ENCODE results near the gene CCL7.

Gene CCL7

DNA sequence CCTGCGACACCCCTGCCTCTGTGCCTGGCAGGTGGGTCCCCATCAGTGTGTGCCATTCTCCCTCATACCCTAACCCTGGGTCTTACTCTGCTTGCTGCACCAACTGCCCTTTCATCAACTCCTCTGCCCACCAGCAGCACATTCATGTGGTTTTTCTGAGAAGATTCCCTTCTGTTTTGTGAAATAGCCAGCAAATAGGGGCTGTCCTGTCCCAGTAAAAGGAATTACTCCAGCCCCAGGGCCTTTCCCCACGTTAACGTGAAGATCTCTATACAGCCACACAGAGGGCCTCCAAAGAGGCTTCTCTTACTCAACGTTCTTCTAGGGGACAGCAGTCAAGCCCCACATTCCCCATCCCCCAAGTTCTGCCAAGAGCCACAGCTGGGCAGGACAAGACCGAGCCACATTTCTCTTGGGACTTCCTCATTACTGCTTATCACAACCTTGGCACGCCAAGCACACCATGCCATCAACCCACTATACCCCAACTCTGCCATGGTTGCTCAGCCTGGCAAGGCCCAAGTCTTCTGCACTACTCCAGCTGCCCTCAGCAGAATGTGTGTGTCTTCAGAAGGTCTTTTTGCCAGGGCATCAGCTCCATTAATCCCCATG is 33.6 kb upstream of the CCL7 start:
- TF ChIP-seq, protein P1, sequence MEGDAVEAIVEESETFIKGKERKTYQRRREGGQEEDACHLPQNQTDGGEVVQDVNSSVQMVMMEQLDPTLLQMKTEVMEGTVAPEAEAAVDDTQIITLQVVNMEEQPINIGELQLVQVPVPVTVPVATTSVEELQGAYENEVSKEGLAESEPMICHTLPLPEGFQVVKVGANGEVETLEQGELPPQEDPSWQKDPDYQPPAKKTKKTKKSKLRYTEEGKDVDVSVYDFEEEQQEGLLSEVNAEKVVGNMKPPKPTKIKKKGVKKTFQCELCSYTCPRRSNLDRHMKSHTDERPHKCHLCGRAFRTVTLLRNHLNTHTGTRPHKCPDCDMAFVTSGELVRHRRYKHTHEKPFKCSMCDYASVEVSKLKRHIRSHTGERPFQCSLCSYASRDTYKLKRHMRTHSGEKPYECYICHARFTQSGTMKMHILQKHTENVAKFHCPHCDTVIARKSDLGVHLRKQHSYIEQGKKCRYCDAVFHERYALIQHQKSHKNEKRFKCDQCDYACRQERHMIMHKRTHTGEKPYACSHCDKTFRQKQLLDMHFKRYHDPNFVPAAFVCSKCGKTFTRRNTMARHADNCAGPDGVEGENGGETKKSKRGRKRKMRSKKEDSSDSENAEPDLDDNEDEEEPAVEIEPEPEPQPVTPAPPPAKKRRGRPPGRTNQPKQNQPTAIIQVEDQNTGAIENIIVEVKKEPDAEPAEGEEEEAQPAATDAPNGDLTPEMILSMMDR (IDR thresholded peaks at IDR 0.05; ENCODE audit: control insufficient read depth, insufficient read depth, low read depth, low read length, missing control alignments) = no peak
- H3K4me3 ChIP-seq (ENCODE audit: control insufficient read depth, low read depth, low read length) = no peak overlapping the region
- DNase-seq (ENCODE audit: low read depth) = no peak

DNA sequence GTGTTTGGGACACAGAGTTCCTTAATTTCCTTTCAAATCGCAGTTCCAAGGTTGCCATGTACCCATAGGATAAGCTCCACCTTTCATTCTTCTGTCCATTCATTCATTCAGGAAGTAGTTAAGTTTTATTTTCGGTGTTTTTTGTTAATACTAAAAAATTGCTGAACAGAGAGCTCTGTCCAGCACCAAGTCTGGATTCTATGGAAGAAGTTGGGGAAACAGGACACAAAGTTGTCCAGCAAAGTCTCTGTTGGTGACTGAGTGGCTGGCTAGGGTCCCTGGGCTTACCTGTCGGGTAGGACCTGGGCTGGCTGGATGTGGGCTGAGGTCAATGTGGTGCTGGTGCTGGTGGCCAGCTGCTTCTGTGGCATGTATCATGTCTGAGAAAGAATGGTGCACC is 32.6 kb upstream of the CCL7 start:
- no peak overlapping the region for H3K4me3 ChIP-seq (ENCODE audit: control insufficient read depth, low read depth, low read length)
- no peak for DNase-seq (ENCODE audit: low read depth)
- TF ChIP-seq, protein P1 (IDR thresholded peaks at IDR 0.05; ENCODE audit: control insufficient read depth, insufficient read depth, low read depth, low read length, missing control alignments) = no peak

DNA sequence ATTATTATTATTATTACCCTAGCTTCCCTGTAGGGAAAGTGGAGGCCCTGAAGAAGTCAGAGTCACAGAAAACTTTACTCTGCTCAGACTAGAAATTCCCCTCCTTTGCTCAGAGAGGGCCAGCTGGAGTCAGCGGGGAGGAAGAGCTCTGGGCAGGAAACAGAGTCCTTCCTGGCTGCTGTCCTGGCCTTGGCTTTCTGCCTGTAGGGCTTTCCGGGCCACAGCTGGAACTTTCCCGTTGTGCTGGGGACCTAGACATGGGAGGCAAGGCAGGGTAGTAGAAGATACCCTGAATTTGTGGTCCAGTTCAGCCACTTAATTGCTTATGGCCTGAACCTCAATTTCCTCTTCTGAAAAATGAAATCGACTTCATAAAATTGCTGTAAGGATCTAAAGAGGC is 29.0 kb upstream of the CCL7 start:
- TF ChIP-seq, protein P1 (IDR thresholded peaks at IDR 0.05; ENCODE audit: control insufficient read depth, insufficient read depth, low read depth, low read length, missing control alignments) = no peak
- no peak overlapping the region for H3K4me3 ChIP-seq (ENCODE audit: control insufficient read depth, low read depth, low read length)
- DNase-seq (ENCODE audit: low read depth) = no peak

DNA sequence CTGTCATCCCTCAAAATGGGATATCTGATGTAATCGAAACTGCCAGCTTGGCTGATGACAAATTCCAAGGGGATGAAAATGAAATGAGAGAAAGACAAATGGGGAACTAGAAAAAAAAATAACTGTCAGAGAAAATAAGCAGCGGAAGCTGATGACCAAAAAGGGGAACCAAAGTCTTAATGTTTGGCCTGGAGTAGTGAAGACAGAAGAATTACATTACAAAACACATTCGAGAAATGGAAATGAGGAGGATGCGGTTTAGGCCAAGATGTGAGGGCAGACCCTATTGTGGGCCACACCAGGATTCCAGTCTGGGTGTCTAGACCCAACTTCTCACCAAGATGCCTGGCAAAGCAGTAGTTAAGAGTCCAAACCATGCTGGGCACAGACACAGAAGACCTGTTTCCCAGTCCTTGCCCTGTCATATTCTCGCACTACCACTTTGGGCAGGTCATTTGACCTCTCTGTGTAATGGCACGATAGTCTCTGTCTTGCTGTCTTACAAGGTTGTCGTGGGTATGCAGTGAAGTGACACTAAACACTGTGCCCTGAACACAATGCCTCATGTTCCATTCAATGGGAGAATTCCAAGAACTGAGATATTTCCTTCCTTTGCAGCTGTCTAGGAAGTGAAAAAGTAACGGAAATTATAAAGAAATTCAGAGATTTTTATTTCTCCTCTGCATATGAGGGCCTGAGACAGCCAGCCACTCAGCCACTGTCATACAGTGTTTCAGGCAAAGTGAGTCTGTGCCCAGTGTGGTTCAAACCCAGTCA is 27.2 kb upstream of the CCL7 start:
- no peak for DNase-seq (ENCODE audit: low read depth)
- TF ChIP-seq, protein P1 (IDR thresholded peaks at IDR 0.05; ENCODE audit: control insufficient read depth, insufficient read depth, low read depth, low read length, missing control alignments) = no peak

DNA sequence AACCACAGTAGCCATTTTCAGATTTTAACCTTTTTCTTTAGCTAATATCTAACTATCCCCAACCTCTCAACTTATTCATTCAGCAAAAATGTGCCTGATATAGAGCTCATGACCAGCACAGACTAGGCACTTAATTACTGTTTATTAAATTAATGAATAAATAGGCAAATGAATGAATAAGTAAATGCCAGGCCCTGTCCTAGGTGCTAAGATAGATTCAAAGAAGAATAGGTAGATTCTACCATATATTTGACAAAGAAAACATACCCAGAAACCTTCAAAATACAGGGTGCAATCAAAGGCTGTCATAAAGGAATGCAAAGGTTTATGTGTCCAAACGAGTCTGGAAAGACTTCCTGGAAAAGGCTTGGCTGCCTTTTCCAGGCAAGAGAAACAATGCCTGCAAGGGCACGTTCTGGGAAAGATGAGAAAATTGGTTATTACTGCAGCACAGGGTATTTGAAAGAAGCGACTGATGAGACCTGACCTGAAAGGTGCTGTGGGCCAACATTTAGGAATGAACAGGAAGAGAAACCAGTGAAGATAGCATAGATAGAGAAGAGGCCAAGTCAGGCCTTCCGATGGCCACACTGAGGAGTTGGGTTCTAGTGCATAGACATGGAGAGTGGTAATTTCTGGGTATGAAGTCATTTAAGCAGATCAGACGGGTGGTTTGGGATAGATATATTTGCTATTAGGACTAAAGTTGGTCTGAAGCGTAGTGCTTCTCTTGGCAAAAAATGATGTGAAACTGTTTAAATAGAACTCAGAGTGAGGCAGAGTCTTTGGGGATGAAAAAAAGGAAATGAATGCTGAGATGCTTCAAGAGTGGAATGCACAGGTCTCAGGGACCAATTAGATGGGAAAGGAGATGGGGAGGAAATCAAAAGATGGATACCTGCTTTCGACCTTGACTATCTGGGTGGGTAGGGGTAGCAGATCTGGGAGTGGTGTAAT is 26.4 kb upstream of the CCL7 start:
- DNase-seq (ENCODE audit: low read depth) = no peak
- TF ChIP-seq, protein P1 (IDR thresholded peaks at IDR 0.05; ENCODE audit: control insufficient read depth, insufficient read depth, low read depth, low read length, missing control alignments) = no peak
- no peak overlapping the region for H3K4me3 ChIP-seq (ENCODE audit: control insufficient read depth, low read depth, low read length)

More for the DNA sequence above, 27.2 kb upstream of the CCL7 start:
- H3K4me3 ChIP-seq (ENCODE audit: control insufficient read depth, low read depth, low read length) = no peak overlapping the region

DNA sequence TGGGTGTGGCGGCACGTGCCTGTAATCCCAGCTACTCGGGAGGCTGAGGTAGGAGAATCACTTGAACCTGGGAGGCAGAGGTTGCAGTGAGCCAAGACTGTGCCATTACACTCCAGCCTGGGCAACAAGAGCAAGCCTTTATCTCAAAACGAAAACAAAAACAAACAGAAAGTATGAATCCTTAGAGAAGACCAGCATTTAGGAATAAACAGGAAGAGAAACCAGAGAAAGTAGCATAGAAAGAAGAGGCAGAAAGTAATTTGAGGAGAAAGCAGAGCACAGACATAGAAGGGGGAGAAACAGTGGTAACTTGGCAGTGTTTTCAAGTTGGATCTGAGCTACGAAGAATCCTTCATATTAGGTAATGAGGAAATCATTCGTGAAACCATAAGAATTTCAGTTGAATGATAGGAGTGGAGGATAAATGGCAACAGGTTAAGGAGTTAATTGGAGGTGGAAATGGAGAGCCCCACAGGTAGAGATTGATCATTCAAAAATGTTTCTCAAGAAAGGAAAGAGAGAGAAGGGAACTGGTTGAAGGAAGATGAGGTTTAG is 24.6 kb upstream of the CCL7 start:
- TF ChIP-seq, protein P1 (IDR thresholded peaks at IDR 0.05; ENCODE audit: control insufficient read depth, insufficient read depth, low read depth, low read length, missing control alignments) = no peak
- no peak for DNase-seq (ENCODE audit: low read depth)
- H3K4me3 ChIP-seq (ENCODE audit: control insufficient read depth, low read depth, low read length) = no peak overlapping the region
